Left kidney (tissue), 2 donors: ENCODE measurements around the gene CLEC17A. TPM values are rescaled to one million over a fixed set of nuclear protein-coding genes. Genes with fewer than 3 reads are reported as not detected.
"Not testable (repeated sequence)": the region's sequence is repeated elsewhere in the genome, so short reads cannot be mapped to it uniquely, and the experiment has no call there.

Experiments used
- DNase-seq: peaks from one replicate; pipeline ENCODE4 v3.0.0-alpha.2; 2013
- polyA plus RNA-seq: library from polyadenylated mRNA; unstranded; fragments of 120-200 nt; gene quantifications from one replicate; pipeline ENCODE4 v1.2.1, GENCODE V29; 2013; ENCODE audit not compliant: insufficient read length

Gene CLEC17A
- polyA plus RNA-seq, 1 donor, result 0.07 TPM

DNA sequence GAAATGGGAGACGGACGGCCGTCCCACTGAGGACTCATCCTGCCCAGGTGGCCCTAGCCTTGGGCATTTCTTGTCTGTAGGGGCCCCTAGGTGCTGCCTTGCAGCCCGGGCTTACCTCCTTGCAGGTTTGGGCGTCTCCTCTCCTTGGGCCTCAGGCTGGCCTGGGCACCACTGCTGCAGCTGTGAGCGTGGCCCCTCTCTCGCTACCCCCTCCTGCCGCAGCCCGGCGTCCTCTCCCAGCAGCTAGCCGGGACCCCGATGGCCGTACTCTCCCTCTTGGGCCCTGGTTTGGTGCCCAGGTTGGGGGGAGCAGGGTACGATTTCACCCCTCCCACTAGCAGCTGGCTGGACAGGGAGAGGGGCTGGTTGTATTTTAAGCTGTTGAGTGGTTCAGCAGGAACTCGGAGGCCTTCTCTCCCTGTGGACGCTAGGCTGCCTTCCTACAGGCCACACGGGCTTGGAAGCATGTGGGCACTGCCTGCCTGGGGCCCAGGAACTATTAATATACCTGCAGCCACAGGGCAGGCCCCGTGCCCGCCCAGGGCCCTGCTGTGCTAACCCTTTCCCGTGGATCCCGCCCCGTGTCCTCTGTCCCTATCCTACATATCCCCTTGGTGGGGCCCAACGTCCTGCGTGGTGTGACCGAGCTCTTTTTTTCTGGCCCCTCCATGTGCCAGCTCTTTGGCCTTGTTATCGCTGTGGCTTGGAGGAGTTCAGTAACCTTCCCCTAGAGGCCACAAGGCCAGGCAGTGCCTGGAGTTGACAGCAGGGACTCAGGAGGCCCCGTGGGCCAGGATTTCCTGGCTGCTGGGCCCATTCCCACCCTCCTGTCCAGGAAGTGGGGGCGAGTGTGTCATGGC, 22.7 kb upstream of the CLEC17A start:
- DNase-seq, result no peak

DNA sequence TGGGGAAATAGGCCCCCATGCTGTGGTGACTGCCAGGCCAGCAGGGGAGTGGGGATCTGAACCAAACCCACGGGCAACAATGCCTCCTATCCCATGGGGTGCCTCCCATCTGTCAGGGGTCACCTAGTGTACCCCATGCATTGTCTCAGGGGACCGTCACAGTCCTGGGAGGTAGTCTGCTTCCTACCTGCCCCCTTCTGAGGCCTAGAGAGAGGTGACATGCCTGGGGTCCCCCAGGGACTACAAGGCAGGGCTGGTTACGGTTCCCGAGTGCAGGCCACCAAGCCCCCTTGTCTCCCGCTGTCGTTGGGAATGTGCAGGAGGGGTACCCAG, 22.1 kb upstream of the CLEC17A start:
- no peak for DNase-seq

DNA sequence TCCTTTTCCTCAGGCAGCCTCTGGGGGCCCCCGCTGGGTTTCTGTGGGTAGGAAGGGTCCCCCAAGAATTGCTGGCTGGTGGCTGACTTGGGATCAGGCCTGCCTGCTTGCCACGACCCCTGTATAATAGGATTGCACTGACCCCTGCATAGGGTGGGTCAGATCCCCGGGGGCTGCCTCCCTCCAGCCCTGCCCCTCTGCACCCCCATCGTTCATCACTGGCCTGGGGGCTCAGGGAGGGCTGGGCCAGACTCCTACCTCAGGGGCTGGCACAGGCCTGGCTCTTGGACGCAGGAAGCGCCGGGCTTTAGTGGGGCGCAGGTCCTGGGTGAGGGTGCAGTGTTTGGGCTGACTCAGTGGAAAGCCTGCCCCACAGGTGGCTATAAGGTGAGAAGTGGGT, 21.6 kb upstream of the CLEC17A start:
- no peak for DNase-seq

DNA sequence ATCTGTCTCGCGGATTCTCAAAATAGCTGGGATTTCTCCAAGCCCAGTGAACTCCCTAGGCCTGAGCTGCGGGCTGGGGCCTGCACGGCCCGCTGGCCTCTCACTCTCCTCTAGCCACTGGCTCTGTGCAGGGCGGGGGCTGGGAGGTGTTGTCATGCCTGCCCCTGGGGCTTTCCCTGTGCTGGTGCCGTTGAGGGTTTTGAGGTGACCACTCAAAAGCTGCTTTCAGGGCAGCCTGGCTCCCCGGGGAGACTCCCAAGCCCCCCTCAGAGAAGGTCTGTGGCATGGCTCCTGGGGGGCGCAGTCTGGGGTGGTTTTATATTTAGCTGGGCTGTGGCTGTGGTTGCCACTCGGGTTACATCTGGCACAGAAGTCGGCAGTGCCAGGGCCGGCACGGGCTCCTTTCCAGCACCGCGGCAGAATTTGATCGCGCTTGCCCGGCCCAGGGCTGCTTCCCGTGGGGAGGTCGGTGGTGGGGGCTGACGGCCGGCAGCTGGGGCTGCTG, 21.0 kb upstream of the CLEC17A start:
- DNase-seq, result no peak

DNA sequence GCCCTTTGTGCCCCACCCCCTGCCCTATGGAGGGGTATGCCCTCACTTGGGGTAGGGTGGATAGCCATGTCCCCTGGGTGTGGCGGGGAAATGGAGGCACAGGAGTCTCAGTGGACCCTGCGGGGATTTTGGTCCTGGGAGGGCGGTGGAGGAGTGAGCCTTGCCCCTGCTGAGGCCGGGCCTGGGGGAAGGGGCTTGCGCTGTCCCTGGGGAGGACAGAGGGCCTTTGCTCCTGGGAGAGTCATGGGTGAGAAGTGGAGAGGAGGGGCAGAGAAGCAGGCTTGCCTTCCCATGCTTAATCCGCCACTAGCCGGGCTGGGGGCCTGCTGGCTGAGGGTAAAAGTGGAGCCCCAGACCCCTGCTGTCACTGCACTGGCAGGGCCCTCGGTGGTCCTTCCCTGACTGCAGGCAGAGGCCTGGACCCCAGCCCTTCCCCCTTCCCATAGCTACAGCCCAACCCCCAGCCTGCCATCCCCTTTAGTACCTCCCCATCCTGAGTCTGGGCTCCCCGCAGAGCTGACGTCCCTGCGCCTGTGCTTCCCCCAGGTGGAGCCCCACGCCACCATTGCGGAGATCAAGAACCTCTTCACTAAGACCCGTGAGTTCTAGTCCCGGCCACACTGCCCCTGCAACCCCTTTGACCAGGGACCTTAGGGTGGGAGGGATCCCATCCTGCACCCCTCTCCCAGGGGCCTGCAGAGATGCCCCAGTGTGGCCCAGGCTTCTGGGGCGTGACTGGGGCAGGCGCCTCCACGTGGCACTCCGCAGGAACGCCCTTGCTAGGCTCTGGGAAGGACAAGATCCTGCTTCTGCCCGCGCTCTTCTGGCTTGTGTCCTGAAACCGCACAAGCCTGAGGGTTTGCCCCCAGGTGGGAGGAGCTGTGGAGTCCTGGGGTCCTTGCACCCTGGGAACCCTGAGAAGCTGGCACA, 20.0 kb upstream of the CLEC17A start:
- no peak for DNase-seq

DNA sequence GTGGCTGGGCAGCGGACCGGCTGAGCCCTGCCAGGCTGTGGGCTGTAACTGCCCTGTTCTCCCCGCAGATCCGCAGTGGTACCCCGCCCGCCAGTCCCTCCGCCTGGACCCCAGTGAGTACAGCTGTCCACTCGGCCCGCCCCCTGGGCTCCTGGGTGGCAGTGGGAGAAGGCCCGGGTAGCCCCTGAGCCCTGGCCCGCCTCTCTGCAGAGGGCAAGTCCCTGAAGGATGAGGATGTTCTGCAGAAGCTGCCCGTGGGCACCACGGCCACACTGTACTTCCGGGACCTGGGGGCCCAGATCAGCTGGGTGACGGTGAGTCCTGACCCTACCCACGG, 19.3 kb upstream of the CLEC17A start:
- no peak for DNase-seq

DNA sequence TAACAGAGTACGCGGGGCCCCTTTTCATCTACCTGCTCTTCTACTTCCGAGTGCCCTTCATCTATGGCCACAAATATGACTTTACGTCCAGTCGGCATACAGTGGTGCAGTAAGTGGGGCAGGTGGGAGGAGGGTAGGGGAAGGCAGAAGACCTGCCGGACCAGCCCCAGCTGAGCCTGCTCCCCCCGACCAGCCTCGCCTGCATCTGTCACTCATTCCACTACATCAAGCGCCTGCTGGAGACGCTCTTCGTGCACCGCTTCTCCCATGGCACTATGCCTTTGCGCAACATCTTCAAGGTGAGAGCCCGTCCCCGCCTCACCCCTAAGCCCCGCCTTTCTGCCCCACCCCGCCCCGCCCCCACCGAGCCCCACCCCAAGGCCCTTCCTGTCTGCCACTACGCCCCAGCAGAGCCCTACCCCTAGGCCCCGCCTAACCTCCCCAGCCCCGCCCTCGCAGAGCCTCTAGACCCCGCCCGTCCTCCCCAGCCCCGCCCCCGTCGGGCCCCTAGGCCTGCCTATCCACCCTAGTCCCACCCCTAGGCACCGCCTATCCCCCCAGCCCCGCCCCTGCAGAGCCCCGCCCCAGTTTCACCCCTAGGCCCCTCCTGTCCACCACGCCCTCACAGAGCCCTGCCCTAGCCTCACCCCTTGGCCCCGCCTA, 18.8 kb upstream of the CLEC17A start:
- no peak for DNase-seq

DNA sequence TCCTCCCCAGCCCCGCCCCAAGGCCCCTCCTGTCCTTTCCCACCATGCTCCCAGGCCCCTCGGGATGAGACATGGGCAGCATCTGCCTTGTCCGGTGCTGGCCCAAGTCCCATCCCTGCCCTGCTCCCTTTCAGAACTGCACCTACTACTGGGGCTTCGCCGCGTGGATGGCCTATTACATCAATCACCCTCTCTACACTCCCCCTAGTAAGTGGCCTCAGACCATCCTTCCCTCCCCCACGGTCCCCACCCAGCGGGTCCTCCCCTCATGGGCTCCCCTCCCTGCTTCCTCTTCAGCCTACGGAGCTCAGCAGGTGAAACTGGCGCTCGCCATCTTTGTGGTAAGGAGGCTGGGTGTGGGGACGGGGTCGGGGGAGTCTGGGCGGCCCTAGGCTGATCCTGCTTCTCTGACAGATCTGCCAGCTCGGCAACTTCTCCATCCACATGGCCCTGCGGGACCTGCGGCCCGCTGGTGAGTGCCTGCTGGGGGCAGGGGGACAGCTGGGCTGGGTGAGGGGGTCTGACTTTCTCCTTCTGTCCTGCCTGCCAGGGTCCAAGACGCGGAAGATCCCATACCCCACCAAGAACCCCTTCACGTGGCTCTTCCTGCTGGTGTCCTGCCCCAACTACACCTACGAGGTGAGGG, 18.1 kb upstream of the CLEC17A start:
- not testable (repeated sequence) for DNase-seq

DNA sequence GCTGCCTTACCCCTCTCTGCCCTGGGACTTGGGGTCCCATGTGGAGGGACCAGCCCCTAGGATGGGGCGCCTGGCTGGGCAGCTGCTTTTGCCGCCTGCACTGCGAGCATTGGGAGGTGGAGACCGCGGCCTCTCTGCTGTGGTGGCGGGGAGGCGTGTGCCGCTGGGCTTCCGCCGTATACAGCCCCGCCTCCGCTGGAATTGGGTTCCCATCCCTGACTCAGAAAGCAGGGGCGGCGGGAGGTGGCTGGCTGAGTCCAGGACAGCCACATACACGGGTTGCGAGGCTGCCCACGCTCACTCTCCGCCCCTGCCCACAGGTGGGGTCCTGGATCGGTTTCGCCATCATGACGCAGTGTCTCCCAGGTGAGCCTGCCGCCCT, 17.6 kb upstream of the CLEC17A start:
- no peak for DNase-seq

DNA sequence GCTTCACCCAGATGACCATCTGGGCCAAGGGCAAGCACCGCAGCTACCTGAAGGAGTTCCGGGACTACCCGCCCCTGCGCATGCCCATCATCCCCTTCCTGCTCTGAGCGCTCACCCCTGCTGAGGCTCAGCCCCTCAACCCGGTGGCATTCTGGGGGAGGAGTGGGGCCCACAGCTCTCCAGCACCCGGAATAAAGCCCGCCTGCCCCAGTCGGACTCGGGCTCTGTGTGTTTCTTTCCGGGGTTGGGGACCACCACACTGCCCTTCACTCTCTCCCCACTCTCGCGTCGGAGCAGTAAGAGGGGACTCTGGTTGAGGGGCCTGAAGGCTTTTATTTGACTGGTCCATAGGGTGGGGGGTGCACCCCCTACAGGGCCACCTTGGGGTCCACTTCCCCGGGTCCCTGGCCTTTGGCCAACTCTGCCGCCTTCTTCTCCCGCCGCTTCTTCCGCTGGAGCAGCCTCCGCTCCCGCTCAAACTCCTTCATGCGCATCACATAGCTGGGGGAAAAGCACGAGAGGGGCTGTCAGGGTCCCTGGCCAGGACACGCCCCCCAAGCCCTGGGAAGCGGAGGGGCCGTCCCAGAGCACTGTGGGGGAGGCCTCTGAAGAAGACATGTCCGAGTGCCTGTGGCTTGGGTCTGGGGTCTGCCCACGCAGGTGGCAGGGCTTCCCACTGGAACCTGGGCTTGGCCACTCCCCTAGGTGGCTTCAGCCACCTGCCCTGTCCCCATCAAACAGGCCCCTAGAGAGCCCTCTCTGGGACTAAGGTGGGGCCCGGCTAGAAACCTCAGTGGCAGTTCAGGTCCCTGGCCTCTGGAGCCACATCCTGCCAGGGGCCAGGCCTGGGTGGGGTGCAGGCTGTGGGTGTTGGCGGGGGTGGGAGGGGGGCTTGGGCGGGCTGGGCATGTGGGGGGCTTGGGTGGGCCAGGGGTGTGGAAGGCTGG, 16.8 kb upstream of the CLEC17A start:
- DNase-seq, result no peak

DNA sequence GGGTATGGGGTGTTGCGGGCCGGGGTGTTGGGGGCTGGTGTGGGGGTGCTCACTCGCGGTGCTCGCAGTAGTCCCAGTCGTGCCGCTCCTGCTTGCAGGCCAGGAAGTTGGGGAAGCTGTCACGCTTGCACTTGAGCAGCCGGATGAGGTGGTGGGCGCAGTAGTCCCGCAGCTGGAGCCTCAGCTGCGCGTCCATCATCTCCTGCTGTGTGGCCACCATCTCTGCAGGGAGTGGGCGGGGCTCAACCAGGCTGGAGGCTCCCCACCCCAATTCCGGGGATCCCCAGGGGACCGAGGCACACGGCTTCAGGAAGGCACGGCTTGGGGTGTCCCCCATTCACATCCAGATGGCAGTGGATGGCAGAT, 16.2 kb upstream of the CLEC17A start:
- no peak for DNase-seq

DNA sequence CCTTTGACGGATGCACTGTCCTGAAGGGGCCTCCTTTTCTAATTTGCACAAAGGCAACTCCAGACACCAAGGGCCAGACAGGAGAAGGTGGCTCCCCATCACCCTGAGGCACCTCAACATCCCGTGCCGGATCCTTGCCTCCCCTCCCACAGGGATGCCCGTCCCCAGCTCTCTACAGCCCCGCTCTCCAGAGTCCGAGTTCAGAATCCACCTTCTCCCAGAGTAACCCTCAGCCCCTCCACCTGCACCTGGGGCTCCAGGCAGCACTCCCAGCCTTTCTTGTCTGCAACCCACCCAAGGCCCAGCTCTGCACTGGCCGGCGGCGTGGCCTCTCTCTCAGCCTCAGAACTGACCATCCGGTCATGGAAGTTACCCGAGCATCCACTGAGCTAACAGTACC, 15.8 kb upstream of the CLEC17A start:
- DNase-seq, result no peak

DNA sequence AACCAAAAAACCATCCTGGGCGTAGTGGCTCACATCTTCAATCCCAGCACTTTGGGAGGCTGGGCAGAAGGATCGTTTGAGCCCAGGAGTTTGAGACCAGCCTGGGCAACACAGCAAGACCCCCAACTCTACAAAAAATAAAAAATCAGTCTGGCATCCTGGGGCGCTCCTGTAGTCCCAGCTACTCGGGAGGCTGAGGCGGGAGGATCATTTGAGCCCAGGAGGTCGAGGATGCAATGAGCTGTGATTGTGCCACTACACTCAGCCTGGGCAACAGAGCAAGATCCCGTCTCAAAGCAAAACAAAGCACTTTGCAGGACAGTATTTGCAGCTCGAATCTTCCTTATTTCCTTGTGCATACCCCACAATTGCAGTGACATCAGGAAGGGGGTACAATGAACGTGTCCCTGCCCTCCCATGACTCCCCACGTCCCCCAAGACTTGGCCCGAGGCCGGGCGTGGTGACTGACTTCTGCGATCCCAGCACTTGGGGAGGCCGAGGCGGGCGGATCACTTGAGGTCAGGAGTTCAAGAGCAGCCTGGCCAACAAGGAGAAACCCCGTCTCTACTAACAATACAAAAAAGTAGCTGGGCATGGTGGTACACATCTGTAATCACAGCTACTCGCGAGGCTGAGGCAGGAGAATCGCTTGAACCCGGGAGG, 11.9 kb upstream of the CLEC17A start:
- DNase-seq, result no peak

DNA sequence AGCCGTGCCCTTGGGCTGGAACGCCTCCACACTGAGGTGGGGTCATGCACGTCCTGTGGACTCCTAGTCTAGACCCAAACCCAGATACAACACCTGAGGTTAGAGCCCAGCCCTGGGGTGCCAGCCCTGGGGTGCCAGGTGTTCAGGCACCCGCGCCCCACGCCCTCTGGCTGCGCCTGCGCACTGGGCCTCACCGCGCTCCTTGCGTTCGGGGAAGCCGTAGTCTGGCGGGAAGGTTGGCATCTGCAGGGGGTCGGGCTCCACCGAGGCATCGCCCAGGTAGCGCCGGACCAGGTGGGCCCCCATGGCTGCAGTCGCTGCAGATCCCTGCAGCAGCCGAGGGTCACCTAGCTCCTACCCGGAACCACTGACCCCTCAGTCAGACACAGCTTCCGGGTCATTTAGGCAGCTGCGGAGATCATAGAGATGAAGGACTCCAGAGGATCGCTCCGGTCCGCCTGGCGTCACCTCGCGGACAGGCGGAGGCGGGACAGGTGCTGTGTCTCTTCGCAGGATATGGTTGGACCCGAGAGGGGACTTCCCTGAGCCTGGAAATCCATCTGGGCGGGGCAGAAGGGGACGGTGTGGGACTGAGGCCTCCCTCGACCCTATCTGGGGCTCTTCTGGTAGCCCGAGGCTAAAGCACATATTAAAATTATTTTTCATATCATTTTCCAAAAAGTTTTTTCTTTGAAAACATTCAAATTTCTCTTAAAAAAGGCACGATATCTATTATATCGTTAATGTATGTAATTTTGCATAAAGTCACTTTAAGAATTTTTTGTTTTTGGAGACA, 11.0 kb upstream of the CLEC17A start, which contains the start of gene NDUFB7:
TSS of gene NDUFB7 (minus strand) at position 372 of the 796 bp plus-strand sequence. CDS start at position 306, 66 bp downstream.
- DNase-seq, result peak; percentile 89

DNA sequence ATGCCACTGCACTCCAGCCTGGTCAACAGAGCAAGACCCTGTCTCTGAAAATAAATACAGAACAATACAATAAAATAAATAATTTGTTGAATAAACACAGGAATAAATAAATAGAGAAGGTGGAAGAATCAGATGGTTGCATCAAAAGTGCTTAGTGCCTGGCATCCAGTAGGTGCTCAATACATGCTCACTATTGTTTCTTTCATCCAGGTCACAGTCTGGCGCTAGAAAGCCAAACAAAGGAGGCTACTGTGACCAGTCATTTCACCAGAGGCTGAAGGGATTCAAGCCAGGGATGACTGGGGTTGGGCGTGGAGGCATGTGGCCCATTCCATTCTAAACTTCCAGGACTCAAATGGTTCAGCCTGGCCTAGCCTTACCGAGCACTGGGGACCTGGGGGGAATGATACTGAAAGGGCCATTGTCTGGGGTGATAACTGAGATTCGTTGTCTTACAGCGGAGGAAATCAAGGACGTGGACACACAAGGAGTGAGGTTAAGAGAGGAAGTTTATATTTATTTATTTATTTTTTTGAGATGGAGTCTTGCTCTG, 7.4 kb upstream of the CLEC17A start:
- DNase-seq, result no peak

DNA sequence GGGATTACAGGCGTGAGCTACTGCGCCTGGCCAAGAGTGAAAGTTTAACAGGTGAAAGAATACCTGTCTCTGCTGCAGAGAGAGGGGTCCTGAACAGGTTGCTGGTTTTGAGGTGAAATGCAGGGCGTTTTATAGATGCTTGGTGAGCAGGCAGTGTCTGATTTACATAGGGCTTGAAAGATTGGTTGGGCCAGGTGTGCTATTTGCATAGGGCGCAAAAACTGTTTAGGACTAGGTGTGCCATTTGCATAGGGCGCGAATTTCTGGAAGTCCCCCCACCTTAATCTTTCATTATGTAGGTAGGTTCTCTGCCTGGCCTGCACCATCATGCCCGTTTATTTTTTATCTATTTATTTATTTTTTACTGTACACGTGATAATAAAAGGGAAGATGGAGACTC, 6.5 kb upstream of the CLEC17A start:
- DNase-seq, result no peak

DNA sequence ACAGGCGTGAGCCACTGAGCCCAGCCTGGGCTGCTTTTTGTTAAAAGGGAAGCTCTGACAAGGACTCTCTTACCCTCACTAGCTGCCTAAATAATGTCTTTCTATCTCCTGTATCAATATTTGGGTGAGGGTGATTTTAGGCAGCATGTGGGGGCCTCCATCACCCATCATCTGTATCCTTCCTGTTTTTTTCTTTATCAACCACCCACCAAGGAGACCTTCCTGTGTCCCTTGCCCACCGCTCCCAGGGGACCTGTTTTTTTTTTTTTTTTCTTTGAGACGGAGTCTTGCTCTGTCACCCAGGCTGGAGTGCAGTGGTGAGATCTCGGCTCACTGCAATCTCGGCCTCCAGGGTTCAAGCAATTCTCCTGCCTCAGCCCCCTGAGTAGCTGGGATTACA, 5.6 kb upstream of the CLEC17A start:
- no peak for DNase-seq

DNA sequence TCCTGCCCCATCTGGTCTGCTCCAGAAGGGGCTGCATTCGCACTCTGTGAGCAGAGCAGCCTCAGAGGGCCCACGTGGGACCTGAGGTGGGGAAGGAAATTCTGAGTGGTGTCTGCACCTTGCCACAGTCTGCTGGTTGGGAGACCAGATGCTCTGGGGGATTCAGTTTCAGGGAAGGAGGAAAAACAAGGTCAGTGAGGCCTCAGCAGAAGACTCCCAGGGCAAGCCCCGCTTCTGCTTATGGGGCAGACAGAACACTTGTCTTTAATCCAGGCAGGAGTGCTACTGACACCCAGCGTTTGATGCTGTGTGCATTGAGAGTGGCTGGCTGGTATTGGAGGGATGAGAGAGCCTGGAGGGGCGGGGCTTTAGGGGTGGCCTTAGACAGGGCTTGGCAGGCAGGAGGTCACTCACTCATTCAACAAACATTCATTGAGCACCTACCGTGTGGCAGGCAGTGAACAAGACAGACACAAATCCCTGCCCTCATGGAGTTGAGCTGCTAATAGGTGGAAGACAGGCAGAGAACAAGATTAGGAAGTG, 4.9 kb upstream of the CLEC17A start:
- no peak for DNase-seq
